Measurements from ENCODE around the gene CAPN11.
"Not testable (repeated sequence)": the region's sequence is repeated elsewhere in the genome, so short reads cannot be mapped to it uniquely, and the experiment has no call there.

Gene CAPN11

DNA sequence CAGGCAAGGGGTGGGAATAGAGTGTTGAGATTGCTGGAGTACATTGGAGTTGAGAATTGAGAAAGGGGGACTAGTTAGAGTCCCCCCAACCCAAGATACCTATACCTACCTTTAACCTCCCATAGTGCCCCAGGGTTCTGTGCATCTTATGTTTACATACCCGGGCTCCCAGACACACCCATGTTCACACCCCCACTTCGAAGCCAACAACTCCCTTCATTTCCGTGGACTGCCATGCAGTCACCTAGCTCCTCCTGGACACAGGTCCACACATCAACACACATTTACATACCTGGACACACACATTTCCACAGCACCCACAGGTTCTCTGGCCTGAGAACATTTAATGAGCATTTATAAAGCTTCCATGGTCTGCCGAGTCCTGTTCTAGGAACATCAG lies 26.1 kb upstream of the CAPN11 start:
- DNase-seq, result no peak

DNA sequence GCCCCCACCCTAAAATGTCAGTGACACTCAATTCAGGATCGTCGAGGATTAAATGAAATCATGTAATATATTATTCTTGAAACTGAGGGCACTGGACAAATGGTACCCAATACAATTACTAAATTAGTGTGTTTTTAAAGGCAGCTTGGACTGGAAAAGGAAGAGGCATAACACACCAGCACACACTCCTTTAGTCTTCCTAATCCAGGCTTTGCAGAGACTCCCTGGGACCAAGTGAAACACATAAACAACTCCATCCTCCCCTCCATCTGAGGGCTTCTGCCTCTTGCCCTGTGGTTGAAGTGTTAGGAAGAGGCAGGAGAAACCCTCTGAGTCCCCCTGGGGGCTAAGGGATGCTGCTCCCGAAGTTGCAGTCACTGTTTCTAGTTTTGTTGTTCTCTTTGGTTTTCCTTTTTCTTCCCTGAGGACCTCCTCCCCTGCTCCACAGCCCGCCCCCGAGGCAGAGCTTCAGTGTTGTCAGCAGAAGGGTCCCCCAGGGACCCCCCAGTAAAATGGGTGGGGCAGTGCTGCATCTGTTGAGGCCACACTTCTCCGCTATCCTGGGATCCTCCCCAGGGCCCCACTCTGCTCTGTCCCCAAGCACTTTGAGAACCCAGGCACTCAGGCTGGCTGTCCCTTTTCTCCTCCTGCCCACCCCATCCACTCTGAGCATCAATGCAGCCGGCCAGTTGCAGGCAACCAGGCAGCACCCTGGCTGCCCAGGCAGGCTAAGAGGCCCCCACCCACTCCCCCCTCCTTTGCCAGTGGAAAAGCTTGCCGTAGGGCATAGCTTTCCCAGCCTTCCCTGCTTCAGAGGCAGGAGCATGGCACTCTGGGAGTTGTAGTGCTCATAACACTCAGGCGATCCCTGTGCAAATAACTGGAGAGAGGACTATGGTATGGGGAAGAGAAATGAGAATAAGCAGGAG lies 25.4 kb upstream of the CAPN11 start:
- peak; percentile 67 for DNase-seq

DNA sequence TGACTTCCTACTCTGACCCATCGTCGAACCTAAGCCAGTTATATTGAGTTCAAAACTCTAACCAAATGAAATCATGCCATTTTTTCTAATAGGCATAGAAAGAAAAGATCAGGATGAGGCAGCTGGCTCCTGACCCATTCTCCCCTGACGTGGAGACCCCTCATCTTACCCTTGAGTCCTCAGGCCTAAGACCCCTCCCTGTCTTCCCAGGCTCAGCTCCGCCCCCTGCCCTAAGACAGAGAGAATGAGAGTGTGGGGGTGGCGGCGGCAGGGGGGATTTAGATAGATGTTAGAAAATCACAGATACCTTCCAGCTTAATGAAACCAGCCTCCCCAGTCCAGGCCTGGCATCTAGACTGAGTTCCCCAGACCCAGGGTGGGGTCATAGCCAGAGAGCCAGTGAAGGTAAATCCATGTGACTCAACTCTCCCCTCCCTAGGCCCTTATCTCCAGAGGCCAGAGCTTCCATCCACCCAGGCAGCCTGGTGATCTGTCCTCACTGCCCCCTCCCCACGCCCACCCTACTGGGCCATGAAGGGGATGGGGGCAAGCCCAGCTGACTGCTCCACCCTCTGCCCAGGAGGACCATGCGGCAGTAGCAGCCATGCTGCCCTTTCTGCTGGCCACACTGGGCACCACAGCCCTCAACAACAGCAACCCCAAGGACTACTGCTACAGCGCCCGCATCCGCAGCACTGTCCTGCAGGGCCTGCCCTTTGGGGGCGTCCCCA lies 24.5 kb upstream of the CAPN11 start:
- peak; percentile 90 for DNase-seq

DNA sequence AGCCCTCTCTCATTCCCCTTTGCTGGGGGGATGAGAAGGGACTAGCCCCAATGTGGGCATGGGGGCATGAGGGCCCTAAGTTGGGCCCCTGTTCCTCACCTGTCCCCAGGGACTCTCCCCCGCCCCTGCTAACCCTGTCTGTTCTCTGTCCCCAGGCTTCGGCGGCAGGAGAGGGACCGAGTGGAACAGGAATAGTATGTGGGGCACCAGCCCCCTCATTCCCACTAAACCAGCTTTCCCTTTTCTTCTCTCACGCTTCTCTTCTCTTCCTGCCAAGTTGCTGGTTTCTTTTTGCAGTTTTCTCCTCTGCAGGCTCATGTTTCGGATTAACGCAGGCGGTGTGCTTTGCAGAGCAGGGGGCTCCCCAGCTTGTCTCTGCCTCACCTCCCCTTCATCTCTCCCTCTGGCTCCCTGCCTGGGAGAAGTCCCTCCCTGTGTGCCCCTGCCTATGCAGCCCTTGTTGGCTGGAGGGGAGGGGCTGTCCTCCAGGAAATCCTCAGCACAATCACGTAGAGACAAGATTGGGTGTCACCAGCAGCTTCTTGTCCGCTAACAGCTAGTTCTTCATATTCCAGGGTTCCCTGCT lies 23.4 kb upstream of the CAPN11 start:
- no peak for DNase-seq

DNA sequence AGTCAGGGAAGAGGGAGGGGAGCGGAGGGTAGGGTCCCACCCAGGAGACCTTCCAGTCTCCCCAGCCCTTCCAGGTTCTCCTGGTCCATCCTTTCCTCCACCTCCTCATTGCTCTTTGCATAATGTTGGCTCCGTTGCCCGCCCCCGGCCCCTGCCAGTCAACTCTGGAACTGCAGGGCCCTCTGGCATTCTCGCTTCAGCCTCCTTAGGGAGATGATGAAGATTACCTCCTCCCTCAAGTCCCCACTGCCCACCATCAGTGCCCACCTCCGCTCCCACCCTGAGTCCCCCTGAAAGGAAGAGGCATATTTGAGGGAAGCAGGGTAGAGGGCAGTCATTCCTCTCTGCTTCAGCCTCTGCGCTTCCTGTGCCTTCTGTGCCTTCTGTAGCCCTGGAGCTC lies 22.7 kb upstream of the CAPN11 start:
- no peak for DNase-seq

DNA sequence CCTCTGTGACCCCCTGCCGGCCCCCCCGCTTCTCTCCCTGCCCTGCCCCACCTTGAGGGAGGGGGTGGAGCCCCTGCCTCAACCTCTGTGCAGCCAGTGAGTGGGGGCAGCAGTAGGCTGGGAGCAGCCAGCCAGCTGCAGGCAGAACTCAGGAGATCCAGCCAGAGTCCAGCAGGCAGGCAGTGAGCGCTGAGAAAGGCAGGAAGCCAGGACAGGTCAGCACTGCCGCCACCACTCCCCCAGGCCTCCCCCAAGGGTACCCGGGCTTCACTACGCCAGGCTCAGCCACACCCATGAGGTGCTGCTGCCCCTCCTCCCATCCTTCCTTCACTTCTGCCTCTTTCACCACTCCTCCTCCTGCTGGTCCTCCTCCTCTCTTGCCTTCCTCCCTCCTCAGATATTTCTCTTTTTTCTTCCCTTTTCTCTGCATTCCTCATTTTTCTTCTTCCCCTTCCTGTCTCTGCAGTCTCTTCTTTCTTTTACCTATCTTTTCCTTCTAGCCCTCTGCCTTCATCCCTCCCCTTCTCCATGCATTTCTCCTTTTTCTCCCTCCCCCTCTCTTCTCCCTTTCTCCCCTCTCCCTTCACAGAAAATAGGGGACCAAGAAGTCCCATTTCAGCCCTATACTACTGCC lies 19.8 kb upstream of the CAPN11 start:
- DNase-seq, result no peak

DNA sequence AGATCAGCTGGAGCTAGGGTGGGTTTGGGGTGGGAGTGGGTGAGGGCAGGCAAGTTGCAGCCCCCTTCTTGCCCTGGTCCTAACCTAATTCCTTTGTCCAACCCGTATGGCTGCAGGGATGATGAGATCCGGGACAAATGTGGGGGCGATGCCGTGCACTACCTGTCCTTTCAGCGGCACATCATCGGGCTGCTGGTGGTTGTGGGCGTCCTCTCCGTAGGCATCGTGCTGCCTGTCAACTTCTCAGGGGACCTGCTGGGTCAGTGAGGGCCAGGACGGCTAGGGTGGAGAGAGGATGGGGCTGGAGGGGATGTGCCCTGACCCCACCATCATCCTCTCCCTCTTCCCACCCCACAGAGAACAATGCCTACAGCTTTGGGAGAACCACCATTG lies 19.3 kb upstream of the CAPN11 start:
- DNase-seq, result no peak

DNA sequence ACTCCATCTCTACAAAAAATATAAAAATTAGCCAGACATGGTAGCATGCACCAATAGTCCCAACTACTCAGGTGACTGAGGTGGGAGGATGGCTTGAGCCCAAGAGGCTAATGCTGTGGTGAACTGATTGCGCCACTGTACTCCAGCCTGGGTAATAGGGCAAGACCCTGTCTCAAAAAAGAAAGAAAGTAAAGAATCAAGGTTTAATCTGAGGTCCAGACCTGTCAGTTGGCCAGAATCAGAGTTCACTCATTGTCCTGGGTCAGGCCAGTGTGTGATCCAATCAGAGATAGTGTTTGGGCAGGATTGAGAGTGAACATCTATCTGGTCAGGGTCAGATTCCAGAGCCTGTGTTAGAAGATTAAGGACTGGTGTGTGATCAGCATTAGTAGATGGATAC lies 15.8 kb upstream of the CAPN11 start:
- DNase-seq, result no peak

DNA sequence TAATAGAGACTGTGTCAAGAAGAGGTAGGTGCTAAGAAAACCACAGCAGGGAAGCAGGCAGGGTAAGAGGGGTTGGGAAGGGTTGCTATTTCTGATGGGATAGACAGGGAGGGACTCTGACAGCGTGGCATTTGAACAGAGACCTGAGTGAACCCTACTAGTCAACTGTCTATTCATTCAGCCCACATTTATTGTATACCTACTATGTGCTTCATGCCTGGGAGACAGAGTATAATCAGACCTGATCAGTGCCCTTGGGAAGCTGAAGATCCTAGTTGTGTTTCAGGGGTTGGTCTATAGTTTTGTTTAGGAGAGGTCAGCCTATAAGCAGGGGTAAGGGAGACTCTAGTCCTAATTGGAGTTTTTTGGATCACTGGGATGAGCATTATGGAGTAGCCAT lies 14.9 kb upstream of the CAPN11 start:
- no peak for DNase-seq

DNA sequence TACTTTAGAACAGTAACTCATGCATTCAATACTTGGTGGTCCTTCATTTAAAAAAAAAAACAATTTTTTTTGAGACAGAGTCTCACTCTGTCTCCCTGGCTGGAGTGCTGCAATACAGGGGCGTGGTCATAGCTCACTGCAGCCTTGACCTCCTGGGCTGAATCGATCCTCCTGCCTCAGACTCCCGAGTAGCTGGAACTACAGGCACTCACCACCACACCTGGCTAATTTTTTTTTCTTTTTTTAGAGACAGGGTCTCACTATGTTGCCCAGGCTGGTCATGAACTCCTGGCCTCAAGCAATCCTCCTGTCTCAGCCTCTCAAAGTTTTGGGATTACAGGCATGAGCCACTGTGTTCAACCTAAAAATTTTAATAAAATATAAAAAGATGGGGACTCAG lies 14.1 kb upstream of the CAPN11 start:
- not testable (repeated sequence) for DNase-seq

DNA sequence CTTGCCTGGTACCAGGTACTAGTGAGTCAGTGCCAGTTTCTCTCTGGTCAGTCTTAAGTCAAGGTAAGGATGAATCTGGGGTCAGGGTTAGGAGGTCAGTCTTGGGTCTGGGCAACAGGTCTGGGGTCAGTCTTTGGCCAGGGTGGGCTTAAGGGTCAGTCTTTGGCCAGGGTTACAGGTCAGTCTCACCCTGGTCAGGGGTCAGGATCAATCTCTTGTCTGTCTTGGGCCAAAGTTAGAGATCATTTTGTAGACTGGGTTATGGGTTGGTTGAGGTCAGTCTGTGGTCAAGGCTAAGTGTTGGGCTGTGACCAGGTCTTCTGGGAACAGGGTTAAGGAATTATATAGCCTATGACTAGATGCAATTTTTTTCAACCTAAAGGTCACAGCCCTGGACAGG lies 12.8 kb upstream of the CAPN11 start:
- DNase-seq, result no peak

DNA sequence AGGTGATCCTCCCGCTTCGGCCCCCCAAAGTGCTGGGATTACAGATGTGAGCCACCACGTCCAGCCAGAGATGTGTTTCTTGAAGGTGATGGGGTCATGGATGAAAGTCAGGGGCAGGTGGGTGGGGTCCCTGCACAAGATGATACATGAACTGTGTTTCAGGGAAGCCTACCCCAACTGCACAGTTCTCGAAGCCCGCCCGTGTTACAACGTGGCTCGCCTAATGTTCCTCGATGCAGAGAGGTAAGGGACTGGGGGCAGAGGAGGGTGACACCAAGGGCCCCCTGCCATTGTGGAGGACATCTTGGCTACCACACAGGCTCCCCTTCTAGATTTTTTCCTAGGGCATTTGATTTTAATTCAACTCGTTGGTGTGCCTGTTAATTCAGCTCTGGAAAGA lies 11.9 kb upstream of the CAPN11 start:
- DNase-seq, result no peak

DNA sequence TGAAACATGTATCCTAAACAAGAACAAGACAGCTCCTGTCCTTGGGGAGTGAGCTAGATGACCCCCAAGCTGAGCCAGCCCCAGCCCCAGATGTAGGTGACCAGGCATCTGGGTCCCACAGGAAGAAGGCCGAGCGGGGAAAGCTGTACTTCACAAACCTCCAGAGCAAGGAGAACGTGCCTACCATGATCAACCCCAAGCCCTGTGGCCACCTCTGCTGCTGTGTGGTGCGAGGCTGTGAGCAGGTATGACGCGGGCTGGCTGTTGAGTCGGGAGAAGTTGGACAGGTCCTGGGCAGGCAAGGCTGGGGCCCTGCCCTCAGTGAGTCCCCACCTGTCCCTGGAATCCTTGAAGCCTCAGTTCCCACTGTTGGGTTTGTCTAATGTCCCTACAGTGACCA lies 11.4 kb upstream of the CAPN11 start:
- DNase-seq, result no peak

DNA sequence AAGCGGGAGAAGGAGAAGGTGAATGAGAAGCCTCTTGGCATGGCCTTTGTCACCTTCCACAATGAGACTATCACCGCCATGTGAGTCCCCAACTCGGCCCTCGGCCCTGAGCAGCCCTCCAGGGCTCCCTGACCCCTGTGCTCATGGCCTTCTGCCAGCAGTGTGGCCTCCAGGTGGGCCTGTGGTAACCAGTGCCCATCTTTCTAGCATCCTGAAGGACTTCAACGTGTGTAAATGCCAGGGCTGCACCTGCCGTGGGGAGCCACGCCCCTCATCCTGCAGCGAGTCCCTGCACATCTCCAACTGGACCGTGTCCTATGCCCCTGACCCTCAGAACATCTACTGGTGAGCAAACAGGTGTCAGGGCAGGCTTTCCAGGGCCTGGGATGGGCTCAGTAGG lies 10.3 kb upstream of the CAPN11 start:
- DNase-seq, result no peak

DNA sequence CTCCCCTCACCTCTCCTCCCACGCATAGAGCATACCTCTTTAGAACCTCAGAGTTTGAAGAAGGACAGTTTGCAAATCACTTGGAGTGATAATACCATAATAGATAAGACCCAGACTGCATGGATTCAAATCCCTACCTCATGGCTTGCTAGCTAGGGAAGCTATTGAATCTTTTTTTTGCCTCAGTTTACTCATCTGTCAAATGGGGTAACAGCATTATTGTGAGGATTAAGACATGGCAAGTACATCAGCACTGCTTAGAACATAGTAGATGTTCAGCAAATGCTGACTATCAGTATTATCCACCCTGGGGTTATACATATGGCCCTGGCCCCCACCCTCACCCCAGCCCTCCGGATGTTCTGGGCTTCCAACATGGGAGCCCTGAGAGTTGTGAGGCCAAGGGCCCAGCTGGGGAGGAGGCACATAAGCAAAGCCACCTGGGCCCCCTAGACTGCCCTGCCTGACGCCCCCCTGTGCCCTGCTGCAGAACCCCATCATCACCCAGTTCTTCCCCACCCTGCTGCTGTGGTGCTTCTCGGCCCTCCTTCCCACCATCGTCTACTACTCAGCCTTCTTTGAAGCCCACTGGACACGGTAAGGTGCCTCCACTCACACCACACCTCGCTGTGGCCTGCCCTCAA lies 9.1 kb upstream of the CAPN11 start:
- no peak for DNase-seq

DNA sequence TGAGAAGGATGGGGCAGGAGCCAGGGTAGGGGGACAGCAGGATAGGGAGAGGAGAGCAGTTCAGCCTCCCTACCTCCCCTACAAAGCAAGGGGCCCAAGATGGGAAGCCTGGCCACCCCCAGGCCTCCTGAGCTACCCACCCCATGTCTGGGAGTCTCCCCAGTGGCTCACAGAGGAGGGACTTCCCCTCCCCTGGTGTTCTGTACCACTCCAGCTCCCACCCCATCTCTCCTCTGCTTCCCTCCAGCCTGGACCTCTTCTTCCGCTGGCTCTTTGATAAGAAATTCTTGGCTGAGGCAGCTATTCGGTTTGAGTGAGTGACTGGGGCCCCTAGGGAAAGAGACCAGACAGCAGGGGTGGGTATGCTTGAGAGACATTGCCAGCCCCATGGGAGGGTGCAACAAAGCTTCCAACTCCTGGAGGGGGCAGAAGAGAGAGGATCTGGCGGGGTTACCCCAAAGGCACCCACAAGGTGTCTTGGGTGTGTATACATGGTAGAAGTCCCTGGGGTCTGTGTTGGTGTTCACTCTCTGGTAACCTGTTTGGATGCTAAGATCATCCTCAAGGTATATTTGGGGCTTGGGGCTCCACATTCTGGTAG lies 8.2 kb upstream of the CAPN11 start:
- no peak for DNase-seq

DNA sequence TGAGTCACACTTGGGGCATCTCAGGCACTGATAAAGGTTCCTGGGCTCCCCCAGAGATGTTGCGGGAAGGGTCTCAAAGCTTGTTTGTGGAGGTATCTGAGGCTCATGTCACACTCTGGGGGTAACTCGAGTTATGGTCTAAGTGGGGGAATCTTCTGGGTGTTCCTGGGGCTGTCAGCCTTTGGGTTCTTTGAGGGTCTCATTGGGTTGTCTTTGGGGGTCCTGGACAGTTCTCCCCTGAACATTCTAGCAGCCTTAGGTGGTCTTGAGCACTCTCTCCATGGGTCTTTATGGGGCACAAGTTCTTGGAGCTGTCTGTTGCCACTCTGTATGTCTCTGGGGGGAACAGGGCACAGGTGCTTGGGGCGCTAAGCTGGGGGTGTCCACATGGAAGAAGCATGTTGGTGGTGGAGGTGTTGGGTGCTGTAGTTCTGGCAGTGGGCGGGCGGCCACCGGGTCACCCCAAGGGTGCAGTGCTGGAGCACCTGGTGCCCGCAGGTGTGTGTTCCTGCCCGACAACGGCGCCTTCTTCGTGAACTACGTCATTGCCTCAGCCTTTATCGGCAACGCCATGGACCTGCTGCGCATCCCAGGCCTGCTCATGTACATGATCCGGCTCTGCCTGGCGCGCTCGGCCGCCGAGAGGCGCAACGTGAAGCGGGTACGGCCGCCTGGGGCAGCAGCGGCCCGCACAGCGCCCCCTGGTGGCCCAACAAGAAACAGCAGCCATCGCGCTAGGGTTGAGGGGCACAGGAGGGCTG lies 7.1 kb upstream of the CAPN11 start:
- peak; percentile 86 for DNase-seq

DNA sequence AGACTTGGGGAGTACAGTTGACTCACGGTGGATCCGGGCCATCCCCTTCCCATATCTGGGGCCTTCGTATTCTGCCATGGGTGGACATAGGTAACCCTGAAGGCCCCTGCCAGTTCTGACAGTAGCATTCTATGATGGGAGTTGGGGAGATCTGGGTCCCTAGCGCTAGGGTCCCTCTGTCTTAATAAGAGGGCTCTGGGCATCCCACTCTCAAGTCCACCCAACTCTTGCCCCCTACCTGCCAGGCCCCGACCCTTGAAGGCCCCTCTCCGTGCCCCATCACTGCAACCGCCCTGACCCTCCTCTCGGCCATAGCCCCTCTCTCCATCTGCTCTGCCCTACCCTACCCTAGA lies 6.5 kb upstream of the CAPN11 start:
- DNase-seq, result no peak

DNA sequence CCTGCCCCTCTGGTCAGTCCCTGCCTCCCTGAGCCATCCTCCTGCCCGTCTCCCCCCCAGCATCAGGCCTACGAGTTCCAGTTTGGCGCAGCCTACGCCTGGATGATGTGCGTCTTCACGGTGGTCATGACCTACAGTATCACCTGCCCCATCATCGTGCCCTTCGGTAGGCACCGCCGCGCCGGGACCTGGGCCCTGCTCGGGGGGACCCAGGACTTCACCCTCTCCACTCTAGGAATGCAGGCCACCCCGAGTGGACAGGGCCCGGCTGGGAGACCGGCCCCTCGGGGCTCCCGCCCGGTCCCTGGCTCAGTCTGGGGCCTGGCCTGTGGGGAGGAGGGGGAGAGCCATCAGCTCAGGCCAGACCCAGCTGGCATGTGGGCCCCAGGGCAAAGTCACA lies 6.1 kb upstream of the CAPN11 start:
- no peak for DNase-seq

DNA sequence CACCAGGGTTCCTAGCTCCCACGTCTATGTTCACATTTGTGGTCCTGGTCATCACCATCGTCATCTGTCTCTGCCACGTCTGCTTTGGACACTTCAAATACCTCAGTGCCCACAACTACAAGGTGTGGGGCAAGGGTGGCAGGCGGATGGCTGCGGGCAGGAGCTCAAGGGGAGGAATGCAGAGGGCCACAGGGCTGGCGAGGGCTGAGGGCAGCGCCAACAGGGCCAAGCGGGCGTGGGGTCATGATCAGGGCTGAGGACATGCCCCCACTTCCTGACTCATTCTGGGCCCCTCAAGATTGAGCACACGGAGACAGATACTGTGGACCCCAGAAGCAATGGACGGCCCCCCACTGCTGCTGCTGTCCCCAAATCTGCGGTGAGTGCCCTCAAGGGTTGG lies 4.6 kb upstream of the CAPN11 start:
- no peak for DNase-seq

DNA sequence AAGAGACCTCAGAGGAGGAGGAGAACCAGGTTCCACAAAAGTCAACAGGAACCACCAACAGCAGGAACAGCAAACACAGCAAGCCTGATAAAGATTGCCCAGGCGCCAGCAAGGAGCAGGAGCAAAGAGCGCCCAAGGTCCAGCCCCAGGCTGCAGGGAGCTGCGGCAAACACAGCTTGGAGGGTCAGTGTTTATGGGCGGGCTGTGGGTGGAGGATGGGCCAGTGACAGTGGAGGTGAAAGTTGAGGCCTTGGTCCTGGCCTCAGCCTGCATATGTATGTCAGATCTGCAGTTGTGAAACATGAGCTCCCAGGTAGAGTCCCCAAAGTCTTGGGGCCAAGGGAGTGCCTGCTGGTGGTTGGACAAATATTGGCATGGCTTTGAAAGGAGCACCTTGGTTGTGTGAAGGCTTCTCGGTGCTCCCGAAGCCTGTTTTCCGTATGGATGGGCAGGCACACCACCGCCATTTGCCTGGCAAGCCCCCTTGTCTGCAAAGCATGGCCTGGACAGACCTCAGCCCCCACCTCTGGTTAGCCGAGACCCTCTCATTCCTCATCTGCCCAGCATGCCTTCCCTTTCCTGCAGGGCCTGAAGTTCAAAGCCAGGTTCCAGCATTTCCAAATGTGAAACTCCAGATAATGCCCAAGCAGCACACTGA lies 2.0 kb upstream of the CAPN11 start:
- DNase-seq, result no peak
